T-helper 1 cell treated with Interleukin-12 subunit alpha and Interleukin-12 subunit beta and Interleukin-4 antibody, amounts not matched to agents 30 ng/mL and 1 ng/mL, for 36 hours (primary cell): ENCODE results near the gene SLC13A2. TPM values are rescaled to one million over a fixed set of nuclear protein-coding genes. Genes with fewer than 3 reads are reported as not detected.
"Not testable (repeated sequence)": the region's sequence is repeated elsewhere in the genome, so short reads cannot be mapped to it uniquely, and the experiment has no call there.

Source experiments
- intact Hi-C: fragments of 100-400 bp; cut with micrococcal nuclease; formaldehyde crosslinking; loops from one replicate; pipeline ENCODE4 v1.15.1; 2024
- total RNA-seq: library from RNA; stranded (reverse); gene quantifications from 2 replicates; pipeline ENCODE4 v1.2.3, GENCODE V29; 2022

The SLC13A2 gene
- total RNA-seq, 1 donor from 2014 or later = not detected

DNA sequence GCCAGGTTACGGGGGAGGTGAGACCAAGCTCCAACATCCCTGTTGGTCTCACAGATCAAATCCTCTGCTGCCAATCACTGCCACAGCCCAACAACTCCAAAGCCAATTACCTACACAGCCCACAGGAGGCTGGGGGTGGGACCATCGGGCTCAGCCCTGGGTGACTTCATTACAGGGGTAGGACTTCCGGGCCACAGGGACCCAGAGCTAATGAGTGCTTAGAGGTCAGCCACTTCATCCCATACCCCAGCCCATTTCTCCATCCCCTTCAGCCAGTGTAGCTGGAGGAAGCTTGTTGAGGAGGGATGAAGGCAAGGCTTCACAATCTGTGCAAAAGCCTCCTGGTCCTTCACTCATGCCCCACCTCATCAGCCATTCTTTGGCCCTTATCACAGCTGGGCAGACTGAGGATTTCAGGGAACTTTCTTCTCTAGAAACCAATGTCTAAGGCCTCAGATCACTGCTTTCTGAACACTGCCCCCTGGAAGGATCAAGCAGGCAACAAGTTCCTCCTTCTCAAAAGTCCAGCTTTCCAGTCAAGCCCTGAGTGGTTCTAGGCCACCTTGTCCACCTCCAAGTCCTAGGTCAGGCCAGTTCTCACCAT lies 38.5 kb downstream of the SLC13A2 start:
- intact Hi-C loops = no loop called here

DNA sequence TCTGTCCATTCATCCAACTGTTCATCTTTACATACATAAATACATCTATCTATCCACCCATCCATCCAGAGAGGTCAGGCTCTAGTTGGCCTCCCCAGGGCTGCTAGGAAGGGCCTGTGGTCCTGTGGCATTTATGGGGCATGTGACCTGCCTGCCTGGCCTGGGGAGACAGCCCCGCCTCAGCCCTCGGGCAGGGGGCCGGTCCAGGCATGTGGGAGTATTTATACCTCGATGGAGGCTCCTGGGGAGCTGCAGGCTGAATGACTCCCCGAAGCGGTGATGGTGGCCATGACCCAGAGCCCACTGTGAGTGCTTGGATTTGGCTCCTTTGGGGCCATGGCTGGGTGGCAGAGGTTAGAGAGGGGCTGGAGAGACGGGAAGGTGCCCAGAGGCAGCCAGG lies 40.0 kb downstream of the SLC13A2 start:
- intact Hi-C loops = no loop called here

DNA sequence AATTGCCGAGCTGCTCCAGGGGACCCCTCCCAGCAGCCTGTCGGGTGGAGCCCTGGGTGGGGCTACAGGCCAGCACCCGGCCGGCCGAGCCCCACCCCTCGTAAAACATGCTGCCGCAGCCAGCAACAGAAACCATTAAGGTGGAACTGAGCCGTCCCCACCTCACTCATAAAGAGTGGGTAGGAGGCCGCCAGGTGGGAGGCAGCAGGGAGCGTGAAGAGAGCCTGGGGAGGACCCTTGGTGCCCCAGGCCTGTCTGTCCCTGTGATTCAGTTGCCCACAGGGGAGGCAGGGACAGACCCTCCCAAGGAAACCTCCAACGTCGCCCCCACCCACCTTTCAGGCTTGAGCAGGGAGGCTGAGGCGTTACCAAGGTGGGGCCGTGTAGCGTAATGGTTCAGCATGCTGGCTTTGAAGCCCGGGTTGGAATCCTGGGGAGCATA lies 41.1 kb downstream of the SLC13A2 start:
- intact Hi-C loops = no loop called here

DNA sequence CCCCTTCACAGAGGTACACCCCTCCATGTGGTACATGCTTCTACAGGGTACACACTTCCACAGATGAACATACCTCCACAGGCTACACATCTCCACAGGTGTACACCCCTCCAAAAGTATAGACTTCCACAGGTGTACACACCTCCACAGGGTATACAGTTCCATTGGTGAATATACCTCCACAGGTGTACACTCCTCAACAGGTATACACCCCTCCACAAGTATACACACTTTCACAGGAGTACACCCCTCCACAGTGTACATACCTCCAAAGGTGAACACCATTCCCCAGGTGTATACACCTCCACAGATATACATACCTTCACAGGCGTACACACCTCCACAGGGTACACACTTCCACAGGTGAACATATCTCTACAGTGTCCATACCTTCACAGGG lies 42.1 kb downstream of the SLC13A2 start:
- intact Hi-C loops = no loop called here

DNA sequence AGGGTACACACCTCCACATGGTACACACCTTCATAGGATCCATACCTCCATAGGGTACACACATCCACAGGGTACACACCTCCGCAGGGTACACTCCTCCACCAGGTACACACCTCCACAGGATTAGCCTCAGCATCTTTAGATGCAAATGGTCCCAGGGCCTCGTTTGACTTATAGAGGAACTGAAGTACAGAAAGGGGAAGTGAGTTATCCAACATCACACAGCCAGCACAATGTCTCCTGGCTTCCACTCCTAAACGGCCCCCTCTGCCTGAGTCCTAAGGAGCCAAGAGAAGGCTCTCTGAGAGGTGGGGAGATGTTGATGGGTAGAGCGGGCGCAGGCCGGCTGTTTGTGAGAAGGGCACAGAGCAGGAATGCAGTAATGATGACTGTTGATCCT lies 44.7 kb downstream of the SLC13A2 start:
- intact Hi-C loops = no loop called here

DNA sequence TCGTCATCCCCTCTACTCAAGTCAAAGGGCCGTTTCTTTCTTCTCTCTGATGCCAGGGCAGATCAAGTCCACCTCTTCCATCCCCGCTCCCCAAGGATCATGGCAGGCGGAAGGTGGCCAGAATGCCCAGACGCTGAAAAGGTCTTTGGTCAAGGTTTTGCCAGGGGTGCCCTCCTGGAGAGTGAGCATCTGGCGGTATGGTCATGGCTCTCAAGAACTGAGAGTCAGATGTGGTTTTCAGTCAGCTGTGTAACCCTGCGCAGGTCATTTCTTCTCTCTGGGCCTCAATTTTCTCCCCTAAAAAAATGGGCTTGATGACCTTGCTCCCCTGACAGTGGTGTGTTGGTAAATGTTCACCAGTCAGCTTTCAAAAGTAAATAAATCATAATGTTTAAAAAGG lies 45.1 kb downstream of the SLC13A2 start:
- intact Hi-C loops = no loop called here

DNA sequence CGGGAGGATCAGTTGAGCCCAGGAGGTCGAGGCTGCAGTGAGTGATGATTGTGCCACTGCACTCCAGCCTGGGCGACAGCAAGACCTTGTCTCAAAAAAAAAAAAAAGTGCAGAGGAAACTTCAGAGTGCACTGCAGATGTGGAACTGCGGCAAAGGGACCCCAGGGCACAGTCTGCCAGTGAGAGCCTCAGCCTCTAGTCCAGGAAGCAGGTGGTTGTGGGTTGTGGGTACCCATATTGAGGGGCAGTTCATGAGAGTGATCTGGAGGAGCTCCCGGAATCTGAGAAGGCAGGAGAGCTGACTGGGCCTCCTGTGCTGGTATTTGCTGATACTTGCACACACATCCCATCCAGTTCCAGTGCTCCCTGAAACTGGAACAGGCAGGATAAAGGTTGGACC lies 45.8 kb downstream of the SLC13A2 start:
- intact Hi-C loops = no loop called here

DNA sequence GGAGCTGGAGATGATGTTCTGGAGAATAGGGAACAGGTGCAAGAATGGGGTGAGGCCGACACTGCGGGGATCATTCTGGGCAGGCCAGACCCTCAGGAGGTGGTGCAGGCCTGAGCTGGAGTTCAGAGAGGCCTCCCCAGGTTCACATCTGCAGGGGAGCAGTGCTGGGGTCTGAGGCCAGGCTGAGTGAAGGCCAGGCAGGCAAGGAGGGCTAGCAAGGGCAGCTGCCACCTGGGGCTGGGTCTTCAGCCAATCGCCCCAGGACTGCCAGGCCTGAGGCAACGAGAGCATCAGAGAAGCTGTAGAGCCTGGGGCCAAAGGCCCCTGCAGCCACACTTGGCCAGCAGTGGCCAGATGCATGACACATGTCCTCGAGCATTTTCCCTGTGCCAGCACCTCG lies 47.2 kb downstream of the SLC13A2 start:
- intact Hi-C loops = no loop called here

DNA sequence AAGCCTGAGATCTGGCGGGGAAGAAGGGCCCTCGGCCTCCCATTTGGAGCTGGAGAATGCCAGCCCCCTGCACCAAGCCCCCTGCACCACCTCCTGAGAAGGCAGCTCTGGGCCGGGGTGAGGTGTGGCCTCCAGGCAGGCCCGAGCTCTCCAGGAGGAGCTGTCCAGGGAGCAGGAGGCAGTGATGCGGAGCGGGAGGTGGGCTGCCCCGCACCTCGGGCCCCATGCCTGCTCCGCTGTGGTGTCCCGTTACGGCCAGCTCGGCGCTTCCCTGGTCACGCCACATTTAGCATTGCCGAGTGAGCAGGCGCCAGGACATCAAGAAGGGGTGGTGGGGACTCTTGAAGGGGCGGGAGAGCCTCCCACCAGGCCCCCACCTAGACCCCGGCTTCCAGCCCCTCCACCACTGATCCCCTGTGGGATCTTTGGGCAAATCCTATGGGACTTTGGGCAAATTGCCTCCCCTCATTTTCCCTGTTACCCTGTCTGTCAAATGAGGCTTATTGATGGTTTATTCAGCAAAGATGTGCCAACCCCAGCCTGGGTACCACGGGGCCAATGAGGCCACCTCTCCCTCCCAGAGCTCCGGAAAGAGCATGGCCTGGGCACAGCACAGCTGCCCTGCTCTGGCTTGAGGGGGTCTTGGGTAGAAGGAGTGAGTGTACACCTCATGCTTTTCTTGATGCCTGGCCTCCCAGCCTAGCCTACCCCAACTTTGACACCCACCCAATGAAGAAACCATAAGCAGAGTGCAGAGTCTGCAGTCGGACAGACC lies 48.1 kb downstream of the SLC13A2 start:
- intact Hi-C loops = no loop called here

DNA sequence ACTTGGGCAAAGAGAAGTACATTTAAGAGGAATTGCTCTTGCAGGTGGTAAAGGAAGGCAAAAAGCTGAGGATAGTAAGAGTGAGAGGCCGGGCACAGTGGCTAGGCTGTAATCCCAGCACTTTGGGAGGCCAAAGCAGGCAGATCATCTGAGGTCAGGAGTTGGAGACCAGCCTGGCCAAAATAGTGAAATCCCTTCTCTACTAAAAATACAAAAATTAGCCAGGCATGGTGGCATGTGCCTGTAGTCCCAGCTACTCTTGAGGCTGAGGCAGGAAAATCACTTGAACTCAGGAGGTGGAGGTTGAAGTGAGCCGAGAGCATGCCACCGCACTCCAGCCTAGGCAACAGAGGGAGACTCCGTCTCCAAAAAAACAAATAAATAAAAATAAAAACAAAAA lies 48.8 kb downstream of the SLC13A2 start:
- intact Hi-C loops = not testable (repeated sequence)

DNA sequence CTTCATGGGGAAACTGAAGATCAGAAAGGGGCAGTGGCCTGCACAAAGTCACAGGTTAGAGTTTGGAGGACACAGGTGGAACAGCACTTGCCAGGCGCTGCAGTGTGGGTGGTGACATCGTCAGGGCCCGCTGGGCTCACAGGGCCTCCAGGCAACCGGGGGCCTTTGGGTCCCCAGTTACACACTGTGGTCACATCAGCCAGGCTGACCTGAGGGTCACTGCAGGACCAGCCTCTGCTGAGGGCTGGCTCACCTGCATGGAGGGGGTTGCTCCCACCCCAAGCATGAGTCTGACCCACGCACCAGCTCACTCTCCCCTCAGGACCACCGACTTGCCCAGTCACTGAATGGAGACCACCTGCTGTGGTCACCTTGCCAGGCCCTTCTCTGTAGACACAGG lies 49.7 kb downstream of the SLC13A2 start:
- intact Hi-C loops = no loop called here

DNA sequence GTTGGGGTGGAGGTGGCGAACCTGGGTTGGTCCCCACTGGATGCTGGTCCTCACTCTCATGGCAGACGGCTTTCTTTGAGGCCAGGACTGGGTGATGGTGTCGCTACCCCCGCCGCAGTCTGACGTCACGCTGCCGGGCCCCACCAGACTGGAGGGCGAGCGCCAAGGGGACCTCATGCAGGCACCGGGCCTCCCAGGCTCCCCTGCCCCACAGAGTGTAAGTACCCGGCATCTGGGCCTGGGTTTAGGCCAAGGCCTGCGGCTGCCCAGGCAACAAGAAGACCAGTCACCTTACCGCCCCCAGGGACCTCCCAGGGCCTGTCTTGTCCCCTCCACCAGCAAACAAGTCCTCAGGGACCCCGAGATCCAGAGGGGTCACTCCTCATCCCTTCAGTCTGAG lies 50.4 kb downstream of the SLC13A2 start:
- intact Hi-C loops = no loop called here

DNA sequence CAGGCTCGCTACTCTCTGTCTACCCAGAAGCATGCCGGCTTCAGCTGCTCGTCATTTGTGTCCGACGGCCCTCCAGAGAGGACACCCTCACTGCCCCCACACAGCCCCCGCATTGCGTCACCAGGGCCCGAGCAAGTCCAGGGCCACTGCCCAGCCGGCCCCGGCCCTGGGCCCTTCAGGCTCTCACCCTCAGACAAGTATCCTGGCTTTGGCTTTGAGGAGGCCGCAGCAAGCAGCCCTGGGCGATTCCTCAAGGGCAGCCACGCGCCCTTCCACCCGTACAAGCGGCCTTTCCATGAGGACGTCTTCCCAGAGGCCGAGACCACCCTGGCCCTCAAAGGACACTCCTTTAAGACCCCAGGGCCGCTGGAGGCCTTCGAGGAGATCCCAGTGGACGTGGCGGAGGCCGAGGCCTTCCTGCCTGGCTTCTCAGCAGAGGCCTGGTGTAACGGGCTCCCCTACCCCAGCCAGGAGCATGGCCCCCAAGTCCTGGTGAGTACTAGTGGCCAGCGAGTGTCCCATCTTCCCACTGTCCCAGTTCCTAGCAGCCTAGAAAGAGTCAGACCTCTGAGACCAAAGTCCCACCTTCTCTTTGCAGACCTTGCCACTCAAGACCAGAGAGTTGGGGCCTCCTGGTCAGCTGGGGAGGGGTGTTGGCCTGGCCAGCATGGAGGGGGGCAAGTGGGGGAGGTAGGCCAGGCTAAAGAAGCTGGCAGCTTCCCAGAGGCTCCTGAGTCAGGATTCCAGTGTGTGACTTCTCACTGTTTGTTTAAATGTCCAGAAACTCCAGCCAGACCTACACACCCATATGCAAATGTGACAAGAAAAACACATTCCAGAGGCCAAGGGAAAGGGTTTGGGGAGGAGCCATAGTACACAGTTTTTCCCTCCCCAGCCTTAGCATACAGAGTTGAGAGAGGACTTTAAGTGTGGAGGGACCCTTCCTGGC lies 51.3 kb downstream of the SLC13A2 start:
- intact Hi-C loops = no loop called here

DNA sequence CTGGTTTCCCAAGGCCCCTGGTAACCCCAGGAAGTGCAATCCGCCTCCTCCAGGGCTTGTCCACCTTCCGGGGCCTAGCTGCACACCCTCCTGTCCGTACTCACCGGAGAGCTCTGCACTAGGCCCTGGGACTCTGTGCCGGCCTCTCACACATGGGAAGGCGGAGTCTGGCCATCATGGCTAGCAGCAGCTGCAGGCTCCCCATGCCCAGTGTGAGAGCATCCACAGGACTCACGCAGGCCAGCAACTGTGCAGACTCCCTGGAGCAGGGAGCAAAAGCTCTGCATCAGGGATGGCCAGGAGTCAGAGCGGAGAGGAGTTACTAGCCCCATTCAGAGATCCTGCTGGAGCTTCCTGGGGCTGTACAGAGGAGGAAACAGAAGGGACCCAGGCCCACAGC lies 52.9 kb downstream of the SLC13A2 start:
- intact Hi-C loops = no loop called here

DNA sequence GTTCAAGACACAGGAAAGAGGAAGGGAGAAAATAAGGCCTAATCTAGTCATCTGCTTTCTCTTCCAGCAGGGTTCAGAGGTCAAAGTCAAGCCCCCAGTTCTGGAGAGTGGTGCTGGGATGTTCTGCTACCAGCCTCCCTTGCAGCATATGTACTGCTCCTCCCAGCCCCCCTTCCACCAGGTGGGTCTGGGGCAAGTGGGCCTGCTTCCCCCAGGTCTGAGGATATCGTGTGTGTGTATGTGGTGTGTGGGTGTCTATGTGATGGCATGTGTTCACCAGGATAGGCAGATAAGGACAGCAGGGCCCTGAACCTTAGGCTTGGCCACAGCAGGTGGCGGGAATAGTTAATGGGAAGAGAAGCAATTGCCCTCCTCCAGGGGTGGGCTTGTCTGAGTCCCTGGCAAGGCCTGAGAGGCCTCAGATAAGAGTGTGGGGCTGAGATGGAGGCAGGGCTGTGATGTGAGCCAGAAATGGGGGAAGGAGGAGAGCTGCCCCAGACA lies 53.8 kb downstream of the SLC13A2 start:
- intact Hi-C loops = no loop called here

DNA sequence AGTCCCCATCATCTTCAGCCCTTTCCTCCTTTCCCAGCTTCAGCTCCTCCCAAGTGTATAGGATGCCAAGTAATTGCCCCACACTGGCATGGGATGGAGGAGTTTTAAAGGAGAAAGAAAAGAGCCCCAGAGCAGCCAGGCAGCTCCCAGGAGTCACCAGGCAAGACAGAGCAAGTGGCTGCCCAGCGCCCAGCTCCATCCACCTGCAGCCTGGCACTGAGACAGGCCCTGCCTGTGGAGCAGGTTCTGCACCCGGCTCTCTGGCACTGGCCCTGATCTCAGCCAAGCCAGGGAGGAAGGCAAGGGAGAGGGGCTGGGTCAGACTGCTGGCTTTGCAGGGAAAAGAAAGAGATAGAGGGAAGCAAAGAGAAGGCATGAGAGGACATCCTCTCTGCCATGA lies 54.4 kb downstream of the SLC13A2 start:
- intact Hi-C loops = no loop called here

DNA sequence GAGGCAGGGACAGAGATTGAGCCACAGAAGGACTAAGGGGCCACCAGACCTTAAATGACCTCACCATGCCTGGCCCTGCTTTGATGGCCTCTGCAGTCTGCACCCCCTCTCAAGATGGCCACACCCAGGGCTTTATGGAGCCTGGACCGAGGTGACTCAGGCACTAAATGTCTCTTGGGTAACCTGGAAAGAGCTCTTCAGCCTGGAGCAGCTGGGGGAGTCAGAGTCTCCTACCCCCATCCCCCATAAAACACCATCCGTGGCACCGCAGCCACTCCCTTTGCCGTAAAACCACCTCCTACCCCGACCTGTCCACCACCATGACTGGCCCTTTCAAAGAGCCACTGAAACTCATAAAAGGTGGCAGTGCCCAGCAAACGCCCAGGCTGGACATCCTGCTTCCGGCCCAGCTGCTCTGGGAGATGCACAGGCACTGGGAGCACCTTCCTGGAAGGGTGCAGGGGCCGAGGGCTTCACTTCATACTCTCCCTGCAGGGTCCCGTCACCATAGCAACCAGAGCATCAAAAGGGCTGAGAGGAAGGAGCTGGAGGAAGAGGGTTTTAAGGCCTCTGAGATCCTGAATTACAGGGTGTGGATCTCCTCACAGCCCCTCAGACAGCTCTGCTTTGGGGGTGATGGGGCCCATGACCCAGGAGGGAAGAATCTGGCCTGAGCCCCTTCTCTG lies 55.0 kb downstream of the SLC13A2 start:
- intact Hi-C loops = no loop called here

DNA sequence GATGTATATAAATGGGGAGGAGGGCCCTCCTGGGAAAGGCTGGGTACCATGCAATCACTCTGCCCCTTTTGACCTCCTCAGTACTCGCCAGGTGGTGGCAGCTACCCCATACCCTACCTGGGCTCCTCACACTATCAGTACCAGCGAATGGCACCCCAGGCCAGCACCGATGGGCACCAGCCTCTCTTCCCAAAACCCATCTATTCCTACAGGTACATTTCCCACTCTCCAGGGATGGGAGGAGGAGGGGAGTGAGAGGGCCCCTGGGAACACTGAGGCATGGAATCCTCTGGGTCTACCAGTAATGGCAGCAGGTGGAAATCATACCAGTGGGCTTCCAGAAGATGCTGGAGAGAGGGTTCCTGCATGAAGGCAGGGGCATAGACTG lies 55.6 kb downstream of the SLC13A2 start:
- intact Hi-C loops = no loop called here

DNA sequence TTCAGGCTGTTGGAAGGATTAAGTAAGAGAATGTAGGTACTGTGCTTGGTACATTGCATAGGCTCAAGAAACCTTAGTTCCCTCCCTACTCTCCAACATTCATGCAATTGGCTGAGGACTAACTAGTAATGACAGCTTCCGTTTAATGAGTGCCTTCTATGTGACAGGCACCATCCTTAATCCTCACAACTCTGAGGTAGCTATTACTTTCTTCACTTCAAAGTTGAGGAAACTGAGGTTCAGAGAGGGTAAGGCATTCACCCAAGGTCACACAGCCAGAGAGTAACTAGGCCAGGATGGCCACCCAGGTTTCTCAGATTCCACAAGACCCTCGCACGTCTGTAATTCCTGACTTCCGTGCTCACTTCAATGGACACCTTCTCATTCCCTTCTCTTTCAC lies 56.8 kb downstream of the SLC13A2 start:
- intact Hi-C loops = no loop called here

DNA sequence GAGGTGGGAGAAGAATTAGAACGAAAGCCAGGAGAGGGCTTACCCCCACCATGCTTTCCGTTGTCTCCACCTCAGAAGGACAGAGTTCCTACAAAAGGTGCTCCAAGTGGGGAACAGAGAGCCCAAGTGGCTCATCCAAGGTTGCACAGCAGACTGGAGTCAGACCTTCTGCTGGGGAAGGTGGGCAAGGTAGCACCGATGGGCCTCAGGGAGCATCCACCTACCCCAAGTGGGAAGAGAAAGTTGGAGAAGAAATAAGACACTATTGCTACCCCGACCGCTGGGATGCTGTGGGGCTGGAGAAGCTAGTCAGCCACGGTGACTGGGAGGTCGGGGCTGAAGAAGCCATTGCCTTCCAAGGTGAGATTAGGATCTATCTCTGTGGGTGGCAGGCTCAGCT lies 57.5 kb downstream of the SLC13A2 start:
- intact Hi-C loops = no loop called here
